GM12872 (cell line): ENCODE data around the gene EML1.

Source experiments
- CTCF ChIP-seq: IDR thresholded peaks from 3 replicates; pipeline ENCODE4 v1.5.1; 2011; ENCODE audit warnings: low read depth, mild to moderate bottlenecking, low read length, moderate library complexity; ENCODE audit not compliant: insufficient read depth

Gene EML1

GRCh38 chr14:99753225-99754140 lies 39.7 kb upstream of the EML1 start:
- TF ChIP-seq CTCF, result 0 out of 3 replicates have a peak, but pooled peaks have one; percentile 7

- no peak for TF ChIP-seq CTCF
Observed at GRCh38 chr14:99754141-99755067, 38.8 kb upstream of the EML1 start.

- no peak for TF ChIP-seq CTCF
Observed at GRCh38 chr14:99755068-99755405, 38.2 kb upstream of the EML1 start.

GRCh38 chr14:99755629-99756603 lies 37.3 kb upstream of the EML1 start:
- no peak for TF ChIP-seq CTCF

GRCh38 chr14:99756796-99757195 lies 36.4 kb upstream of the EML1 start:
- no peak for TF ChIP-seq CTCF

GRCh38 chr14:99757331-99758070 lies 35.7 kb upstream of the EML1 start:
- TF ChIP-seq CTCF, result no peak
